NCI-H128 (cell line): ENCODE data around the gene ARL8B.
"Not testable (repeated sequence)": the region's sequence is repeated elsewhere in the genome, so short reads cannot be mapped to it uniquely, and the experiment has no call there.

Source experiments
- DNase-seq: peaks from one replicate; lab custom pipeline; 2025; ENCODE audit not compliant: unreplicated experiment; lab: John Stamatoyannopoulos, UW

The ARL8B gene

GRCh38 chr3:5122030-5122740, at the start of gene ARL8B:
ARL8B (plus strand) TSS chr3:5122292; CDS start chr3:5122466, 174 bp downstream.
- peak; percentile 29 for DNase-seq

GRCh38 chr3:5073374-5074085, 48.6 kb upstream of the ARL8B start:
- DNase-seq: no peak

GRCh38 chr3:5078151-5078550, 43.9 kb upstream of the ARL8B start:
- no peak for DNase-seq

GRCh38 chr3:5079761-5080160, 42.3 kb upstream of the ARL8B start:
- DNase-seq: no peak

- no peak for DNase-seq
Observed at GRCh38 chr3:5080779-5081550, 41.1 kb upstream of the ARL8B start.

- not testable (repeated sequence) for DNase-seq
Observed at GRCh38 chr3:5081973-5082788, 39.9 kb upstream of the ARL8B start.

- no peak for DNase-seq
Observed at GRCh38 chr3:5082789-5083115, 39.3 kb upstream of the ARL8B start.

GRCh38 chr3:5084224-5084623, 37.9 kb upstream of the ARL8B start:
- no peak for DNase-seq

- DNase-seq: no peak
Observed at GRCh38 chr3:5086708-5087107, 35.4 kb upstream of the ARL8B start.

- DNase-seq: no peak
Observed at GRCh38 chr3:5087209-5087608, 34.9 kb upstream of the ARL8B start.

GRCh38 chr3:5090197-5090596, 31.9 kb upstream of the ARL8B start:
- DNase-seq: no peak

- no peak for DNase-seq
Observed at GRCh38 chr3:5092018-5092417, 30.1 kb upstream of the ARL8B start.

- no peak for DNase-seq
Observed at GRCh38 chr3:5093731-5094130, 28.4 kb upstream of the ARL8B start.

GRCh38 chr3:5095886-5096285, 26.2 kb upstream of the ARL8B start:
- DNase-seq: no peak

GRCh38 chr3:5096336-5097008, 25.6 kb upstream of the ARL8B start:
- DNase-seq: no peak

- DNase-seq: no peak
Observed at GRCh38 chr3:5098346-5098745, 23.7 kb upstream of the ARL8B start.

- no peak for DNase-seq
Observed at GRCh38 chr3:5102532-5102931, 19.6 kb upstream of the ARL8B start.

GRCh38 chr3:5103743-5104142, 18.3 kb upstream of the ARL8B start:
- no peak for DNase-seq

GRCh38 chr3:5105050-5105449, 17.0 kb upstream of the ARL8B start:
- no peak for DNase-seq

- DNase-seq: not testable (repeated sequence)
Observed at GRCh38 chr3:5106371-5106770, 15.7 kb upstream of the ARL8B start.

GRCh38 chr3:5106933-5107334, 15.2 kb upstream of the ARL8B start:
- not testable (repeated sequence) for DNase-seq
